ENCODE measurements around the gene MBTPS1.

GRCh38 chr16:84049403-84050060, 67.2 kb downstream of the MBTPS1 start:
- TF ChIP-seq EZH2phosphoT487 (IDR thresholded peaks at IDR 0.05; ENCODE audit: low read depth) (no peak), CTCF (IDR thresholded peaks at IDR 0.05; ENCODE audit: low read depth, low read length) (no peak)
